Psoas muscle (tissue), 8 donors: ENCODE measurements around the gene MAP3K6. TPM values are rescaled to one million over a fixed set of nuclear protein-coding genes. Genes with fewer than 3 reads are reported as not detected.
A peak's percentile ranks its signal among the peaks of the same experiment; 100 is the strongest.

Experiments
- ATAC-seq, 4 donors: fragments of 200-7000 bp; cut with Tn5 transposase; one replicate each; pipeline ENCODE4 v1.9.1; 2020; ENCODE audit warnings: moderate library complexity in 3 of 4, mild to moderate bottlenecking in 2 of 4
- DNase-seq, 2 donors: peaks; one replicate each; pipeline ENCODE4 v3.0.0-alpha.2; 2020
- H3K27ac ChIP-seq: fragments of 200-600 bp; one replicate; pipeline ENCODE4 v1.8.0; 2022
- H3K27me3 ChIP-seq, 3 donors: fragments of 200-600 bp in 1 of 3; one replicate each; pipeline versions ENCODE4 v1.6.1 to v1.8.0; 2013 to 2022; ENCODE audit warnings: low read length in 2 of 3, mild to moderate bottlenecking in 2 of 3, moderate library complexity in 1 of 3; ENCODE audit not compliant: insufficient read depth in 3 of 3
- H3K36me3 ChIP-seq, 2 donors: fragments of 200-600 bp in 1 of 2; one replicate each; pipeline versions ENCODE4 v1.6.1 to v1.8.0; 2013 to 2022; ENCODE audit warnings: low read depth in 1 of 2, mild to moderate bottlenecking in 1 of 2, moderate library complexity in 1 of 2; ENCODE audit not compliant: insufficient read depth in 1 of 2
- H3K4me1 ChIP-seq: fragments of 200-600 bp; one replicate; pipeline ENCODE4 v1.8.0; 2022
- H3K4me3 ChIP-seq: fragments of 200-600 bp; one replicate; pipeline ENCODE4 v1.8.0; 2022; ENCODE audit warnings: mild to moderate bottlenecking
- H3K9me3 ChIP-seq: fragments of 200-600 bp; one replicate; pipeline ENCODE4 v1.8.0; 2022
- WGBS, 3 donors: extraction: QIAGEN DNeasy Blood & Tissue Kit; methylation state at CpG; one replicate each; pipeline versions ENCODE4 v1.1.6 to v1.1.7; 2013; 5-methylcytosine and 5-hydroxymethylcytosine counted together
- intact Hi-C, 2 donors: fragments of 100-400 bp; cut with DNase I; formaldehyde crosslinking; loops; one replicate each; pipeline versions ENCODE4 v1.11.0 to v1.14.2; 2022
- polyA plus RNA-seq, 3 donors: library from polyadenylated mRNA; stranded (reverse); fragments of 200-250 nt; gene quantifications; one replicate each; pipeline ENCODE4 v1.2.3, GENCODE V29; 2013
- total RNA-seq, 4 donors: library from RNA; stranded (reverse); fragmentation: NEBNext Ultra II Directional in 2 of 4; extraction: Animal tissue kit (Norgen Biotek cat#: 25700) in 2 of 4; gene quantifications; one replicate each; pipeline versions ENCODE4 v1.2.1 to v1.2.4, GENCODE V29; 2021 to 2023
- TF ChIP-seq, protein P1 (sequence below): fragments of 200-600 bp; IDR thresholded peaks from one replicate; pipeline ENCODE4 v1.8.0; 2022; ENCODE audit warnings: antibody characterized with exemption
- donor health status: healthy with polysubstance abuse.
- donor health status: DM: no; HTN: no; CAD: no; lungs with moderate emphysema.
- donor health status: Bipolar disorder and iron deficiency.
- donor health status: healthy.
- donor health status: DM: yes; HTN: yes; CAD: no.
- donor health status: DM: no; HTN: no; CAD: no.
- donor health status: DM: no; HTN: no; CAD: no.
- donor health status: DM: yes; HTN: yes; CAD: no.

Gene MAP3K6
- total and polyA plus RNA-seq, 7 donors = 11.1 to 29.8 (median 17.6) TPM

GRCh38 chr1:27372808-27373690, 6.3 kb upstream of the MAP3K6 start:
- DNase-seq (no peak), ATAC-seq (no peak)
- no peak overlapping the region for H3K4me3 ChIP-seq
- TF ChIP-seq, protein P1, sequence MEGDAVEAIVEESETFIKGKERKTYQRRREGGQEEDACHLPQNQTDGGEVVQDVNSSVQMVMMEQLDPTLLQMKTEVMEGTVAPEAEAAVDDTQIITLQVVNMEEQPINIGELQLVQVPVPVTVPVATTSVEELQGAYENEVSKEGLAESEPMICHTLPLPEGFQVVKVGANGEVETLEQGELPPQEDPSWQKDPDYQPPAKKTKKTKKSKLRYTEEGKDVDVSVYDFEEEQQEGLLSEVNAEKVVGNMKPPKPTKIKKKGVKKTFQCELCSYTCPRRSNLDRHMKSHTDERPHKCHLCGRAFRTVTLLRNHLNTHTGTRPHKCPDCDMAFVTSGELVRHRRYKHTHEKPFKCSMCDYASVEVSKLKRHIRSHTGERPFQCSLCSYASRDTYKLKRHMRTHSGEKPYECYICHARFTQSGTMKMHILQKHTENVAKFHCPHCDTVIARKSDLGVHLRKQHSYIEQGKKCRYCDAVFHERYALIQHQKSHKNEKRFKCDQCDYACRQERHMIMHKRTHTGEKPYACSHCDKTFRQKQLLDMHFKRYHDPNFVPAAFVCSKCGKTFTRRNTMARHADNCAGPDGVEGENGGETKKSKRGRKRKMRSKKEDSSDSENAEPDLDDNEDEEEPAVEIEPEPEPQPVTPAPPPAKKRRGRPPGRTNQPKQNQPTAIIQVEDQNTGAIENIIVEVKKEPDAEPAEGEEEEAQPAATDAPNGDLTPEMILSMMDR = no peak
- intact Hi-C loops = no loop called here
- whole genome bisulfite sequencing, 3 donors = 87 to 92% (median 92%) methylated on average over 11 of the region's 11 CpGs
- H3K36me3 ChIP-seq = no peaks in the 10 kb centered on the region
- H3K27ac ChIP-seq = no peak overlapping the region
- no peaks in the 10 kb centered on the region for H3K27me3 ChIP-seq
- no peaks in the 10 kb centered on the region for H3K9me3 ChIP-seq
- no peaks in the 10 kb centered on the region for H3K4me1 ChIP-seq

DNA sequence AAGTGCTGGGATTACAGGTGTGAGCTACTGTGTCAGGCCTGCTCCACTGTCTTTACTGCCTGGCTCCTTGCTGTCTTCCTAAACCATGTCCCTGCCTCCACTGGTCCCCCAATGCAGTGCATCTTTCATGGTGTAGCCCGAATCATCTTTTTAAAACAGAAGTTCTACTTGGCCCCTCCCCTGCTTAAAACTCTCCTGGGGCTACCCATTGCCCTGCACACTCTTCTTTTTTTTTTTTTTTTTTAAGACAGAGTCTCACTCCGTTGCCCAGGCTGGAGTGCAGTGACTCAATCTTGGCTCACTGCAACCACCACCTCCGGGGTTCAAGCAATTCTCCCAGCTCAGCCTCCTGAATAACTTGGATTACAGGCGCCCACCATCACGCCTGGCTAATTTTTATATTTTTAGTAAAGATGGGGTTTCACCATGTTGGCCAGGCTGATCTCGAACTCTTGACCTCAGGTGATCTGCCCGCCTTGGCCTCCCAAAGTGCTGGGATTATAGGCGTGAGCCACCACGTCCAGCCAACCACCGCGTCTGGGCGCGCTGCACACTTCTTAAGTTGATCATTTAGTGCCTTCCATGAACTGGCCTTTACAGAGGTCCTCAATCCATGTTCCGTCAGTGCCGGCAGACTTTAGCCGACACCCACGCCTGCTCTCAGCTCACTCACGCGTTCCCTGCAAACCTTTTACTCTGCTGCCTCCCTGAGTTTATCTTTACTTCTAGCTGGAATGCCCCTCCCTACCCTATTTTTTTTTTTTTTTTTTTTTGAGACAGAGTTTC, 5.5 kb upstream of the MAP3K6 start:
- DNase-seq (no peak), ATAC-seq (no peak)
- WGBS, 3 donors = 87 to 91% (median 87%) methylated on average over 19 of the region's 19 CpGs
- intact Hi-C loops = no loop called here
- H3K4me1 ChIP-seq = peaks cover 7% of the 10 kb centered on the region
- H3K9me3 ChIP-seq = no peaks in the 10 kb centered on the region
- no peaks in the 10 kb centered on the region for H3K36me3 ChIP-seq
- TF ChIP-seq, protein P1 = no peak
- H3K27ac ChIP-seq = no peak overlapping the region
- H3K4me3 ChIP-seq = no peak overlapping the region
- no peaks in the 10 kb centered on the region for H3K27me3 ChIP-seq

GRCh38 chr1:27368869-27369582, 2.3 kb upstream of the MAP3K6 start:
- Histone ChIP-seq H3K9me3 (no peaks in the 10 kb centered on the region), H3K27ac (no peak overlapping the region), H3K4me1 (peaks cover 17% of the 10 kb centered on the region), H3K4me3 (no peak overlapping the region), H3K27me3 (no peaks in the 10 kb centered on the region), H3K36me3 (peaks cover 0 to 4% of the 10 kb centered on the region in 2 donors)
- TF ChIP-seq, protein P1 = no peak
- ATAC-seq (no peak), DNase-seq (no peak)
- intact Hi-C loops = no loop called here
- 78 to 85% (median 79%) methylated on average over 13 of the region's 13 CpGs for WGBS, 3 donors

GRCh38 chr1:27367160-27367650, 444 bp upstream of the MAP3K6 start:
- intact Hi-C loops = no loop called here
- DNase-seq = peak in 1 of 2 donors; percentile 59
- Histone ChIP-seq H3K4me1 (peaks cover 17% of the 10 kb centered on the region), H3K36me3 (peaks cover 0 to 20% of the 10 kb centered on the region in 2 donors), H3K9me3 (no peaks in the 10 kb centered on the region), H3K27me3 (no peaks in the 10 kb centered on the region), H3K4me3 (peak overlapping the region; percentile 72), H3K27ac (peak overlapping the region; percentile 86)
- WGBS, 3 donors = 34 to 52% (median 40%) methylated on average over 8 of the region's 8 CpGs
- ATAC-seq = no peak
- TF ChIP-seq, protein P1 = no peak
